GM19025 (cell line): ENCODE measurements around the gene TNS1.

Experiments
- ATAC-seq: cut with Tn5 transposase; IDR thresholded peaks from one replicate; pipeline ENCODE4 v1.9.1; 2021; ENCODE audit warnings: mild to moderate bottlenecking, low read depth, moderate library complexity; ENCODE audit not compliant: unreplicated experiment

The TNS1 gene

GRCh38 chr2:218017211-218018053, 14.6 kb upstream of the TNS1 start:
- no peak for ATAC-seq

DNA sequence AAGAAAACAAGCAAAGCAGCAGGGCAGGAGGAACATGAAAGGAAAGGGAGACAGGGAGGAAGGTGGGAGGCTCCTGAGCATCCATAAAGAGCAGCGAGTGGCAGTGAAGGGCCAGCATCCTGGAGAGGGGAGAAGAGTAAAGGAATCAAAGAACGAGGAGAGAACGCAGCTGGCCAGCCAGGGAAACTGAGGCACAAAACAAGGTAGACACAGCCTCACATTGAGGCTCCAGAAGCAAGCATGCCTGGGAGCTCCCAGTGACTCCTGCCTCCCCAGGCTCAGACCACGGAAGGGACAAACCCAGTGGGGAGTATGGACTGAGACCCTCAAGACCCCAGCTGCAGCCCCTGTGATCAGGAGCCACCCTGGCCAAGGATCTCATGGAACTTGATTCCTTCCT, 14.0 kb upstream of the TNS1 start:
- ATAC-seq = no peak

DNA sequence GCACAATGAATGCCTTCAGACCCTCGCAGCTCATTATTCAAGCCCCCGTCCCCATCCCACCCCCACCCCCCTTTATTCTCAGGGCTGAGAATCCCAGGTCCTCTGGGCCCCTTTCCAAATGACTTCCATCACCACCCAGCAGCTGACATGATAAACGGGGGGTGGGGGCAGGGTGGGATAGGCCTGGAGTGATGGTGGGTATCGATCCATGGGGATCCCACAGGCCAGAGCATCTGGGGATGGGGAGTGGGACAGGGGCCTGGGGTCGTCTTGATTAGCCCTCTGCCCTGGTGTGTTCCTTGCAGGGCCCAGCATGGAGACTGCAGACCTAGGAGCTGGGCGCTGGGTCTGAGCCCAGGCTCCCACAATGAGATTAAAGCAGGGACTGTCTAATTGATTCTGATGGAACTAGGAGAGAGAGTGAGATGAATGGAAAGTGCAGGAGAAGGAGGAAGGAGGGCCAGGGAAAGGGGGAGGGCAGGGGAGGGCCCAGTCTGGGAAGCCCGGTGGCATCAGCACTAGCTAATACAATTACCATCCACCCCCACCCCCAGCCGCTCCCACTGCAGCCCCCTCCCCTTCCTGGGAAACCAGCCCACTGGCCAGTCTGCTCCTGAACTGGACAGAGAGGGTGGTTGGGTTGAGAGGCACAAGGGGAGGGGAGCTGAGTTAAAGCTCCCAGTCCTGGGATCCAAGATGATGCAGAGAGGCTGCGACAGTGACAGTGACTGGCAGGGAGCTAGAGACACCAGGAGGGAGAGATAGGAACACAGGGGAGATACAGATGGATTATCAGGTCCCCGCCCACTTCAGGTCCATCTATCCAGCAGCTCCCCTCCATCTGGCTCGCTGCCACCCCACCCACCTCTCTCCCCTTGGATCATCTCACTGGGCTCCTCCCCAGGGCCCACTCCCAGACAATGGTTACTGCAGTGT, 13.1 kb upstream of the TNS1 start:
- ATAC-seq = no peak

DNA sequence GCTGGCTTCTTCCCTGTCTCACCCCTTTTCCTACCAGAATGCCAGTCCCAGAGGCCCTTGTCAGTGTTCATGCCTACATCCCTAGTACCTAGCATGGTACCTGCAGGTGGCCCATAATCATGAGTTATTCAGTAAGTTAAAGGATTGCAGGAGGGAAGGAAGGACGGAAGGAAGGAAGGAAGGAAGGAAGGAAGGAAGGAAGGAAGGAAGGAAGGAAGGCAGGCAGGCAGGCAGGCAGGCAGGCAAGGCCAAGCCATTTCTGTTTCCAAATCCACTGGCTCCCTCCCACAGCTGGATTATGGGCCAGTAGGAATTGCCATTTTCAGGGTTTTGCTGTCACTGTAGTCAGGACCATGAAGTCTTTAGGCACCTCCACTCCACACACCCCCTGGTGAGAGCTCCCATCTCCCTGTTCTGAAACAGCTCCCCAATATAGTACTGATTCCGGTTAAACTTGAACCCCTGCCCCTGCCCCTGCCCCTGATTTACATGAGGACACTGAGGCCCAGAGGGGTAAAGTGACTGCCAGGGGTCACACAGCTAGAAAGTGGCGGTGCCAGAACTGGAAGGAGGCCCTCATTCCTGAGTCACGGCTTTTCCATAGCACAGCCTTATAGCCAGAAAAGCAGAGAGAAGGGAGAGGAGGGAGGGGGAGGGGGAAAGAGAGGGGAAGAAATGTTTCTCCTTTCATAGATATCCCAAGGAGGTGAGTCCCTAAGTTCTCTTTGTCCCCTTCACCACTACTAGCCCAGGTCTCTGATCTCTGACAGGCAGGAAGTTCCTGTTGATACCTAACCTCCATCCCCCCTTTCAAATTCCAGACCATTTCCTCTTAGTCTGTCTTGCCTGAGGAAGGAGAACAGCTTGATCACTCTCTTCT, 12.2 kb upstream of the TNS1 start:
- ATAC-seq = no peak

- ATAC-seq = no peak
These were observed 10.5 kb upstream of the TNS1 start for GRCh38 chr2:218013289-218013688.

DNA sequence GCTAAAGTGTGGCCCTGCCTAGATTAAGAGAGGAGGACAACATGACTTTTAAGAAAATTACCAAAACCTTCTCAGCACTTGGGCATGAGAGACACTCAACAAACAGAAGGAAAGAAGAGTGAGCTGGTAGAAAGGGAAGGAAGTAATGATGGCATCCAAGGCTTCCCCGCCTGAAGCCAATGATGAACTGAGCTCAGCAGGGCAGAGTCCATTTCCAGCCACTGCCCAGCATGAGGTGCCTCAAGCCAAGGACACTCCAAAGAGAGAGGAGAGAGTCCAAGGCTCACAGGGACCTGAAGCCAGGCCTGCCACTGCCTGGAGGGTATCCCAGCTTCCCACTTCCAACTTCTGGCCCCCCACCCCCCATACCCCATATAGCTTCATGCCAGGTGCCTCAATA, 9.5 kb upstream of the TNS1 start:
- no peak for ATAC-seq

GRCh38 chr2:218011653-218012040, 8.9 kb upstream of the TNS1 start:
- ATAC-seq = no peak

GRCh38 chr2:218010984-218011652, 8.3 kb upstream of the TNS1 start:
- ATAC-seq = no peak

DNA sequence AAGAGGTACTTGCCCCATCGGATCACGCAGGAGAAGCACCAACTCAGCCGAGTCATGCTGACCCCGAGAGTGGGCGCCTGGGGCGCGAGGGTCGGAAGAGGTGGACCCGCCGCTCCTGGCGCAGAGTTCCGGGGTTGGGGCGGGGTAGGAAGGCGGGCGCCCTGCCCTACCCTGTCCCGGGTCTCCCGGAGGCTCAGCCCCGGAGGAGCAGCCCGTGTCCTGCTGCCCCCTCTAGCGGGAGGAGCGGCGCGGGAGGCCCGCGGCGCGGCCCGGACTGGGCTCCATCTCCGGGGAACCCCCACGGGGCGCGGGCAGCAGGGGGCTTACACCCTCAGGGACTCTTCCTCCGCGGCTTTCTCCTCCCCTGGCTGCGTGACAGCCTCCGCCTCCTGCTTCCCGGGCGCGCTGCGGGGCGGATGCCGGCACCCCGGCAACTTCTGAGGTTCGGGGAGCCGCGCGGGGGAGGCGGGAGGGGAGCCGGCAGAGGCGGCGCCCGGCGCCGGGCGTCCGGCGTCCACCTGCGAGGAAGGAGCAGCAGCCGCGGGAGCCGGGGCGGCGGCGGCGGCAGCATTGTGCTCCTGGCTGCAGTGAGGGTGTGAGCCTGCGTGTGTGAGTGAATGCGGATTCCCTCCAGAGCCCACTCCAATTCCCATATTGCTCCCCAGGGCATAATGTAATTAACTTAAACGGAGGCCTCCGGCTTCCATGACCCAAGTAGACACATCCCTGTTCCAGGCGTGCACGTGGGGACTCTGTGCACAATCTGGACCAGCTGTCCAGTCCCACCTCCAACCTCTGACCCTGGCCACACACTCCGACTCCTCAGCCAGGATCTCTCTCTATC, 7.6 kb upstream of the TNS1 start:
- no peak for ATAC-seq

DNA sequence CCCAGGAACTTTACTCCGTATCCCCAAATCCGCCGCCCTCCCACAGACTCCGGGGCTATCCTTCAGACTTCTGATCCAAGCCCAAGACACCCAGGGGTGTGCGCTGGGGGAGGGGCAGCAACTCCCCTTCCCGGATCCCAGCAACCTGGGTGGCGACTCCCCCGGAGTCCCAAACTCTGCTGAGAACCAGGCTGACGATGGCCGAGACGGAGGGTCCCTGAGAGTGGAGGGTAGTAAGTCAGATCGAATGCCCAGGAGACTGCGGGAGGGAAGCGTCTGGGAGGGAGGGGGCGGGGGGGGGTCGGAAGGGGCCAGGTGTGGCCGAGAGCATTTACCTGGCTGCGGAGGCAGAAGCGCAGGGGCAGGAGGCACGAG, 7.0 kb upstream of the TNS1 start:
- no peak for ATAC-seq

DNA sequence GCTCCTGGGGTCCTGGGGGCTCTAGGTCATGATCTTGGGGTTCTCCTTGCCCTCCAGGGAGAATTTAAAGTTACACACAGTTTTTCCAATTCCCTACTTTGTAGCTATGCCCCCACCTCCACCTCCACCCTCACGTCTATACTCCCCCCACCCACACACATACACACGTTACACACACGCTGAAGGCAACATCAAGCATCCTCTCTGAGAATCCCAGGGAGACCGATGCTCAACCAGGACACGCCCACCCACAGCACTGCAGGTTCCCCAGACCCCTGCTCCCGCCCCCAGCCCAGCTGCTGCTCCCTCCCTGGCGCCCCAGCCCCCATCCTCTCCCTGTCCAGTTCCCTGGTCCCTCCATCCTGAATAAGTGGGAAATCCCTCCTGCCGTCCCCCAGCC, 6.4 kb upstream of the TNS1 start:
- ATAC-seq = no peak

DNA sequence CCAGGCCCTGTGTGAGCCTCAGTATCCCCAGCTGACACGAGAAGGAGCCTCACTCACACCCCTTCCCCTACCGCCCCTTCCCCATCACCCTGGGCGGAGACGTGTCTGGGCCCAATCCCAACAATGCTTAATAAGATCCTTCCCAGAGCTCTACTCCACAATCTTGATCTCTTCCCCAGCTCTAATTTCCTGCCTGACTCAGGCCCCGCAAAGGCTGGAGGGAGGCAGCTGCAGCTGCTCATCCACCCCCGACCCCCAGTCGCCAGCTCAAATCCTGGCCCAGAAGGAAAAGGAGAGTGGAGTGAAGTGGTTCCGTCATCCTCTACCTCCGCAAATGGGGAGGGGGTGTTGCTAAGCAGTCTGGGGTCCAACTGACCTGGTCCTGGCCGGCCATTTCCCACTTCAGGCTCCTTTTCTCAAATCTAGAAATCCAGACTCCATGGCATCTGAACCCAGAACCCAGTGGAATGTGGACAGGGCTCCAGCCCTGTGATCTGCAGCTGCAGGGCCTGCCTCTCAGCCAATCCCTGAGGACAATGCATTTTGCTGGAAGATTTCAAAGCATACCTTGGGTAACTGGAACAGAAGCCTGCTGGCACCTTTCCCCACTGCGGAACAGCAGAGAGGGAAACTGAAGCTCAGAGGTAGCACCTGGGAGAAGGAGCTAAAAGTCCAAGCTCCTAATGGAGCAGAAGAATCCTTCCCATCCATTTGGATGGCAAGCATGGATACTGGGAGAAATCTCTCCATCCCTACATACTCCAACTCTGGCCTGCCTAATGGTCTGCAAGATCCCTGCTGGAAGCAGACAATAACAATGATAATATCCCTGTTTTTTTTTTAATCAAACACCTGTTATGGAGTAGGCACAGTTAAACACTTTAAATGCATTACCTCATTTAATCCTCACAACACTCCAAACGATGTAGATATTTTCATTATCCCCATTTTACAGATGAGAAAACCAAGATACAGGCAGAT, 5.6 kb upstream of the TNS1 start:
- no peak for ATAC-seq

GRCh38 chr2:218006741-218007140, 3.9 kb upstream of the TNS1 start:
- ATAC-seq = no peak

- ATAC-seq = no peak
These were observed 2.7 kb upstream of the TNS1 start for GRCh38 chr2:218005486-218005885.

- no peak for ATAC-seq
These were observed 2.2 kb upstream of the TNS1 start for GRCh38 chr2:218005028-218005427.

- no peak for ATAC-seq
These were observed 1.2 kb upstream of the TNS1 start for GRCh38 chr2:218003981-218004419.

GRCh38 chr2:218003281-218003944, 618 bp upstream of the TNS1 start:
- no peak for ATAC-seq
